Body of pancreas (tissue), 4 donors: Measurements from ENCODE around the gene SLC38A9.
"Not testable (repeated sequence)": the region's sequence is repeated elsewhere in the genome, so short reads cannot be mapped to it uniquely, and the experiment has no call there.

Experiments
- CTCF ChIP-seq, 7 experiments: fragments of 450-650 bp in 4 of 7; fragments of 200-600 bp in 3 of 7; sonication (generic) in 3 of 7; IDR thresholded peaks; one replicate each; pipeline ENCODE4 v1.5.1; 2016 to 2019; ENCODE audit warnings: antibody characterized with exemption in 7 of 7
- POLR2A ChIP-seq, 3 donors: fragments of 450-650 bp; IDR thresholded peaks; one replicate each; pipeline ENCODE4 v1.6.1; 2016; ENCODE audit warnings: antibody characterized with exemption in 3 of 3, mild to moderate bottlenecking in 2 of 3

- TF ChIP-seq CTCF, POLR2A (IDR thresholded peaks at IDR 0.05): not testable (repeated sequence)
These were observed 15.4 kb downstream of the SLC38A9 start for GRCh38 chr5:55696704-55697103.
